GM23338 (cell line): ENCODE measurements around the gene TJAP1. TPM values are rescaled to one million over a fixed set of nuclear protein-coding genes. Genes with fewer than 3 reads are reported as not detected.

ENCODE experiments used
- ATAC-seq: fragments of 200-7000 bp; cut with Tn5 transposase; 3 replicates; pipeline ENCODE4 v1.9.1; 2020
- DNase-seq: peaks from one replicate; pipeline ENCODE4 v3.0.0-alpha.2; 2015; ENCODE audit warnings: low spot score
- H2AFZ ChIP-seq: fragments of 200-600 bp; sonication (generic); 2 replicates; pipeline ENCODE4 v1.8.0; 2016; ENCODE audit warnings: antibody characterized with exemption, mild to moderate bottlenecking, moderate library complexity
- H3F3A ChIP-seq: fragments of 200-600 bp; sonication (generic); replicated peaks from 2 replicates; pipeline ENCODE4 v1.8.0; 2017; ENCODE audit warnings: antibody characterized with exemption, mixed run types, low read depth
- H3K27ac ChIP-seq: fragments of 200-600 bp; sonication (generic); 2 replicates; pipeline ENCODE4 v1.6.1; 2016; ENCODE audit warnings: low read depth
- H3K27me3 ChIP-seq: fragments of 200-600 bp; sonication (generic); 2 replicates; pipeline ENCODE4 v1.8.0; 2016; ENCODE audit warnings: mild to moderate bottlenecking, mixed run types, moderate library complexity; ENCODE audit not compliant: insufficient read depth
- H3K36me3 ChIP-seq: fragments of 200-600 bp; sonication (generic); 2 replicates; pipeline ENCODE4 v1.8.0; 2016; ENCODE audit warnings: mild to moderate bottlenecking; ENCODE audit not compliant: insufficient read depth
- H3K4me1 ChIP-seq: fragments of 200-600 bp; sonication (generic); 2 replicates; pipeline ENCODE4 v1.8.0; 2016; ENCODE audit warnings: mild to moderate bottlenecking, moderate library complexity; ENCODE audit not compliant: insufficient read depth
- H3K4me2 ChIP-seq: fragments of 200-600 bp; sonication (generic); 2 replicates; pipeline ENCODE4 v1.7.1; 2017; ENCODE audit warnings: mixed run types
- H3K4me3 ChIP-seq: fragments of 200-600 bp; sonication (generic); 2 replicates; pipeline ENCODE4 v1.6.1; 2016; ENCODE audit warnings: mixed run types
- H3K79me2 ChIP-seq: fragments of 200-600 bp; sonication (generic); replicated peaks from 2 replicates; pipeline ENCODE4 v1.8.0; 2017; ENCODE audit warnings: mild to moderate bottlenecking; ENCODE audit not compliant: insufficient read depth
- H3K9me2 ChIP-seq: fragments of 200-600 bp; sonication (generic); 2 replicates; pipeline ENCODE4 v1.8.0; 2017; ENCODE audit not compliant: insufficient read depth
- H4K20me1 ChIP-seq: fragments of 200-600 bp; sonication (generic); replicated peaks from 2 replicates; pipeline ENCODE4 v1.8.0; 2017; ENCODE audit warnings: mild to moderate bottlenecking; ENCODE audit not compliant: insufficient read depth
- H3K27ac Mint-ChIP-seq: 2 replicates; pipeline ENCODE4 v1.8.0; 2020; ENCODE audit warnings: inconsistent platforms, mild to moderate bottlenecking, moderate library complexity, mixed read lengths
- H3K27me3 Mint-ChIP-seq: 3 replicates; pipeline ENCODE4 v1.8.0; 2022; ENCODE audit warnings: low read depth, mild to moderate bottlenecking, moderate library complexity, mixed read lengths, inconsistent platforms; ENCODE audit not compliant: insufficient read depth, poor library complexity
- H3K36me3 Mint-ChIP-seq: 3 replicates; pipeline ENCODE4 v1.8.0; 2021; ENCODE audit warnings: low read depth, mild to moderate bottlenecking, inconsistent platforms, moderate library complexity, mixed read lengths
- H3K4me1 Mint-ChIP-seq: 3 replicates; pipeline ENCODE4 v1.8.0; 2020; ENCODE audit warnings: mild to moderate bottlenecking, inconsistent platforms, mixed read lengths
- H3K4me3 Mint-ChIP-seq: 3 replicates; pipeline ENCODE4 v1.8.0; 2021; ENCODE audit warnings: moderate library complexity, mild to moderate bottlenecking, inconsistent platforms, mixed read lengths
- H3K9me3 Mint-ChIP-seq: 3 replicates; pipeline ENCODE4 v1.8.0; 2020; ENCODE audit warnings: moderate library complexity, mild to moderate bottlenecking, inconsistent platforms, mixed read lengths
- EZH2 ChIP-seq: fragments of 200-600 bp; sonication (generic); IDR thresholded peaks from one replicate; pipeline ENCODE4 v1.8.0; 2017; ENCODE audit warnings: antibody characterized with exemption, mild to moderate bottlenecking, low read depth; ENCODE audit not compliant: unreplicated experiment
- EZH2phosphoT487 ChIP-seq: fragments of 200-600 bp; sonication (generic); IDR thresholded peaks from one replicate; pipeline ENCODE4 v1.8.1; 2018; ENCODE audit warnings: antibody characterized with exemption; ENCODE audit not compliant: unreplicated experiment
- NANOG ChIP-seq: IDR thresholded peaks from 2 replicates; pipeline ENCODE4 v1.6.1; 2016; ENCODE audit warnings: antibody characterized with exemption, borderline replicate concordance
- POLR2AphosphoS5 ChIP-seq: IDR thresholded peaks from 2 replicates; pipeline ENCODE4 v1.6.1; 2016; ENCODE audit warnings: antibody characterized with exemption, low read depth
- ZNF114 ChIP-seq: fragments of 250-450 bp; sonication (Bioruptor Pico); IDR thresholded peaks from 2 replicates; pipeline ENCODE4 v1.5.0; 2020; ENCODE audit warnings: mild to moderate bottlenecking, moderate library complexity
- ZNF462 ChIP-seq: fragments of 250-450 bp; sonication (Bioruptor Pico); IDR thresholded peaks from 2 replicates; pipeline ENCODE4 v1.5.0; 2020; ENCODE audit warnings: mild to moderate bottlenecking, moderate library complexity
- polyA plus RNA-seq: library from polyadenylated mRNA; unstranded; fragments of >200 nt; fragmentation: Nextera tagmentation; extraction: Ambion mirVana; gene quantifications from 2 replicates; pipeline ENCODE4 v1.2.1, GENCODE V29; 2016
- total RNA-seq: library from RNA; depleted of rRNA; stranded (reverse); fragments of >200 nt; shearing (Covaris generic); gene quantifications from 2 replicates; pipeline ENCODE4 v1.2.3, GENCODE V29; 2014

Gene TJAP1
- total and polyA plus RNA-seq, 2 experiments from 2014 or later: 17.6 to 34.3 TPM

- H2AFZ ChIP-seq: no peak overlapping the region
- peaks cover 5% of the 10 kb centered on the region for H3K27me3 Mint-ChIP-seq
- no peak overlapping the region for H3K4me3 ChIP-seq
- H3F3A ChIP-seq: no peaks in the 10 kb centered on the region
- H3K4me1 Mint-ChIP-seq: peaks cover 50% of the 10 kb centered on the region
- peaks cover 82% of the 10 kb centered on the region for H3K79me2 ChIP-seq
- H3K27ac Mint-ChIP-seq: peak overlapping the region; percentile 84
- H3K27me3 ChIP-seq: no peaks in the 10 kb centered on the region
- no peaks in the 10 kb centered on the region for H3K36me3 ChIP-seq
- 0 out of 2 replicates have a peak overlapping the region, but pooled peaks have one; percentile 70 for H3K27ac ChIP-seq
- H3K36me3 Mint-ChIP-seq: peaks cover 6% of the 10 kb centered on the region
- H3K4me2 ChIP-seq: peak overlapping the region; percentile 17; the same call in 1 of the 2 replicates
- no peaks in the 10 kb centered on the region for H3K9me2 ChIP-seq
- TF ChIP-seq ZNF462: no peak
- no peak for TF ChIP-seq EZH2phosphoT487
- no peak for TF ChIP-seq EZH2
- TF ChIP-seq POLR2AphosphoS5: no peak
- no peak for TF ChIP-seq ZNF114
- peaks cover 45% of the 10 kb centered on the region for H3K4me1 ChIP-seq
- 0 out of 3 replicates have a peak overlapping the region, but pooled peaks have one; percentile 5 for H3K4me3 Mint-ChIP-seq
- ATAC-seq: no peak
- no peak for DNase-seq
- H4K20me1 ChIP-seq: peaks cover 19% of the 10 kb centered on the region
- H3K9me3 Mint-ChIP-seq: no peaks in the 10 kb centered on the region
Observed at GRCh38 chr6:43481075-43481474, 3.7 kb downstream of the TJAP1 start.

GRCh38 chr6:43481591-43482236 is 4.3 kb downstream of the TJAP1 start:
- H3K9me2 ChIP-seq: no peaks in the 10 kb centered on the region
- H3K36me3 ChIP-seq: no peaks in the 10 kb centered on the region
- peaks cover 47% of the 10 kb centered on the region for H3K4me1 Mint-ChIP-seq
- peak overlapping the region; percentile 26 for H3K27ac Mint-ChIP-seq
- no peak for ATAC-seq
- peaks cover 8% of the 10 kb centered on the region for H3K36me3 Mint-ChIP-seq
- H3K27me3 Mint-ChIP-seq: peaks cover 5% of the 10 kb centered on the region
- no peaks in the 10 kb centered on the region for H3F3A ChIP-seq
- H3K27me3 ChIP-seq: no peaks in the 10 kb centered on the region
- H3K4me3 ChIP-seq: peak overlapping the region; percentile 25; the same call in 1 of the 2 replicates
- peaks cover 42% of the 10 kb centered on the region for H3K4me1 ChIP-seq
- no peak for TF ChIP-seq NANOG
- H2AFZ ChIP-seq: no peak overlapping the region
- peak; percentile 23 for DNase-seq
- peaks cover 86% of the 10 kb centered on the region for H3K79me2 ChIP-seq
- peak overlapping the region; percentile 60 for H3K4me2 ChIP-seq
- peaks cover 23% of the 10 kb centered on the region for H4K20me1 ChIP-seq
- H3K4me3 Mint-ChIP-seq: peak overlapping the region; percentile 14
- no peaks in the 10 kb centered on the region for H3K9me3 Mint-ChIP-seq
- H3K27ac ChIP-seq: peak overlapping the region; percentile 70; the same call in 1 of the 2 replicates
